ENCODE data around the gene MLEC.

DNA sequence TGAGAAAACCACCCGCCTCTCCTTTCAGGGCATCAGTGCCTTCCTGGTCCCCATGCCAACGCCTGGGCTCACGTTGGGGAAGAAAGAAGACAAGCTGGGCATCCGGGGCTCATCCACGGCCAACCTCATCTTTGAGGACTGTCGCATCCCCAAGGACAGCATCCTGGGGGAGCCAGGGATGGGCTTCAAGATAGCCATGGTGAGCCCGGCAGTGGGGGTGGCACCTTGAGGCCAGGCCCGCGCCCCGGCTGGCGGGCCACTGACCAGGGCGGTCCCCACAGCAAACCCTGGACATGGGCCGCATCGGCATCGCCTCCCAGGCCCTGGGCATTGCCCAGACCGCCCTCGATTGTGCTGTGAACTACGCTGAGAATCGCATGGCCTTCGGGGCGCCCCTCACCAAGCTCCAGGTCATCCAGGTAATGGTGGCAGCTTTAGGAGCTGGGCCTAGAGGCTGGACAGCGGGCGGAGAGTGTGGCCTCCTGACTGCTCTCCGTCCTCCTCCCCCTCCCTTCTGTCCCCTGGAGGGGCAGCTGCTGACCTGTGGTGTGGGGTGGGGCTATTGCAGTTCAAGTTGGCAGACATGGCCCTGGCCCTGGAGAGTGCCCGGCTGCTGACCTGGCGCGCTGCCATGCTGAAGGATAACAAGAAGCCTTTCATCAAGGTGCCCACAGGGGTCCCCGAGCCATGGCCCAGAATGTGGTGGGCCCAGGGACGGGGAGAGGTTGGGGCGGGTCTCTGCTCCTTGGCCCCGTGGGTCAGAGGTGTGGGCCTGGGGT lies 51.5 kb downstream of the MLEC start:
- TF ChIP-seq L3MBTL2 (conservative IDR thresholded peaks at IDR 0.05): no peak
- TF ChIP-seq TARDBP (IDR thresholded peaks at IDR 0.05): no peak
- no peak for TF ChIP-seq SUZ12 (IDR thresholded peaks at IDR 0.05)
- no peak for TF ChIP-seq FOXM1 (IDR thresholded peaks at IDR 0.05; ENCODE audit: borderline replicate concordance)
- no peak for TF ChIP-seq ZNF384 (IDR thresholded peaks at IDR 0.05)
- TF ChIP-seq SP1 (IDR thresholded peaks at IDR 0.05): no peak
- TF ChIP-seq ELF4 (IDR thresholded peaks at IDR 0.05): no peak
- no peak for TF ChIP-seq CTBP1 (IDR thresholded peaks at IDR 0.05; ENCODE audit: borderline replicate concordance)
- no peak for TF ChIP-seq FOXK2 (IDR thresholded peaks at IDR 0.05)

All from HEK293T (cell line).